Upper lobe of right lung (tissue), 1 donor: Measurements from ENCODE around the gene PRR35. TPM values are rescaled to one million over a fixed set of nuclear protein-coding genes. Genes with fewer than 3 reads are reported as not detected.

Experiments
- ATAC-seq: fragments of 200-7000 bp; cut with Tn5 transposase; one replicate; pipeline ENCODE4 v1.9.1; 2020; ENCODE audit warnings: mild to moderate bottlenecking, moderate library complexity
- DNase-seq: peaks from one replicate; pipeline ENCODE4 v3.0.0-alpha.2; 2020
- H3K27ac ChIP-seq: fragments of 200-600 bp; one replicate; pipeline ENCODE4 v1.8.0; 2022
- H3K27me3 ChIP-seq: fragments of 200-600 bp; one replicate; pipeline ENCODE4 v1.8.0; 2022; ENCODE audit warnings: mild to moderate bottlenecking
- H3K36me3 ChIP-seq: fragments of 200-600 bp; one replicate; pipeline ENCODE4 v1.8.0; 2022
- H3K4me1 ChIP-seq: fragments of 200-600 bp; one replicate; pipeline ENCODE4 v1.8.0; 2022
- H3K4me3 ChIP-seq: fragments of 200-600 bp; one replicate; pipeline ENCODE4 v1.8.0; 2022; ENCODE audit warnings: mild to moderate bottlenecking
- H3K9me3 ChIP-seq: fragments of 200-600 bp; one replicate; pipeline ENCODE4 v1.8.0; 2022
- intact Hi-C: fragments of 100-400 bp; cut with DNase I; formaldehyde crosslinking; loops from one replicate; pipeline ENCODE4 v1.11.0; 2022
- total RNA-seq: library from RNA; stranded (reverse); fragmentation: NEBNext Ultra II Directional; extraction: Animal tissue kit (Norgen Biotek cat#: 25700); gene quantifications from one replicate; pipeline ENCODE4 v1.2.1, GENCODE V29; 2021
- TF ChIP-seq, protein P1 (sequence below): fragments of 200-600 bp; IDR thresholded peaks from one replicate; pipeline ENCODE4 v1.8.0; 2022; ENCODE audit warnings: antibody characterized with exemption
- donor health status: DM: no; HTN: yes; CAD: no; lungs with severe emphysema.

The PRR35 gene
- total RNA-seq, 1 donor from 2014 or later, result not detected

GRCh38 chr16:539901-540530, 20.2 kb upstream of the PRR35 start:
- no peak for DNase-seq
- TF ChIP-seq, protein P1, sequence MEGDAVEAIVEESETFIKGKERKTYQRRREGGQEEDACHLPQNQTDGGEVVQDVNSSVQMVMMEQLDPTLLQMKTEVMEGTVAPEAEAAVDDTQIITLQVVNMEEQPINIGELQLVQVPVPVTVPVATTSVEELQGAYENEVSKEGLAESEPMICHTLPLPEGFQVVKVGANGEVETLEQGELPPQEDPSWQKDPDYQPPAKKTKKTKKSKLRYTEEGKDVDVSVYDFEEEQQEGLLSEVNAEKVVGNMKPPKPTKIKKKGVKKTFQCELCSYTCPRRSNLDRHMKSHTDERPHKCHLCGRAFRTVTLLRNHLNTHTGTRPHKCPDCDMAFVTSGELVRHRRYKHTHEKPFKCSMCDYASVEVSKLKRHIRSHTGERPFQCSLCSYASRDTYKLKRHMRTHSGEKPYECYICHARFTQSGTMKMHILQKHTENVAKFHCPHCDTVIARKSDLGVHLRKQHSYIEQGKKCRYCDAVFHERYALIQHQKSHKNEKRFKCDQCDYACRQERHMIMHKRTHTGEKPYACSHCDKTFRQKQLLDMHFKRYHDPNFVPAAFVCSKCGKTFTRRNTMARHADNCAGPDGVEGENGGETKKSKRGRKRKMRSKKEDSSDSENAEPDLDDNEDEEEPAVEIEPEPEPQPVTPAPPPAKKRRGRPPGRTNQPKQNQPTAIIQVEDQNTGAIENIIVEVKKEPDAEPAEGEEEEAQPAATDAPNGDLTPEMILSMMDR, result no peak
- Histone ChIP-seq H3K36me3 (no peaks in the 10 kb centered on the region), H3K27me3 (no peaks in the 10 kb centered on the region), H3K9me3 (no peaks in the 10 kb centered on the region), H3K27ac (no peak overlapping the region), H3K4me1 (no peaks in the 10 kb centered on the region), H3K4me3 (no peak overlapping the region)
- intact Hi-C loops, result no loop called here
- no peak for ATAC-seq

DNA sequence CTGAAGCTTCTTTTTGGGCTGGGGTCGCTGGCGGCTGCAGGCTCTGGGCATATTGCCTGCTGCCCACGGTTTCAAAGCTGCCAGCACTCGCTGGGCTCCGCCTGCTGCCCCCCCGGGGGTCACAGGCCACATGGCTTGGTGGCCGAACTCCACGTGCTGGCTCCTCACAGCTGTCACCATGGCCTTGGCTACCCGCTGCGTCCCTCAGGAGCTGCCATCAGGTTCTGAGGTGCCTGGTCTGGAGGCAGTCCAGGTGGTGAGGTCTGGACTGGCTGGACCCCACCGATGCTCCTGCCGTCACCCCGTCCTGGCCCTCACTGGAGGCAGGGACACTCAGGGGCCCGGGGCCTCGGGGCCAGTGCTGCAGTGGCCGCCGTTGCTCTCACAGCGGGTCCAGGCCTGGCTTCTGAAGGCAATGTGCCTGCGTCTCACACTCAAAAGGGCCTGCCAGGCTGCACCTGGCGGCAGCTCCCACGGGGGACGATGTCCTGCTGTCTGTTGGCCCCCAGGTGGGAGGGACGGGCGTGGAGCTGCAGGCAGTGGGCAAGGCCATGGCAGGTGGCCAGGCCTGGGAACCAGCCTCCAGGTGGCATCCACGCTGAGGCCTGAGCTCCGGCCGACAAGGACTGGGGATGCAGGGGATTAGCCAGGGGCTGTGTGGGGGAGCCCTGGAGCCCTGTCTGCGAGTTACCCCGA, 19.4 kb upstream of the PRR35 start:
- H3K36me3 ChIP-seq, result no peaks in the 10 kb centered on the region
- no peak overlapping the region for H3K4me3 ChIP-seq
- DNase-seq (no peak), ATAC-seq (no peak)
- TF ChIP-seq, protein P1, result no peak
- H3K27me3 ChIP-seq, result no peaks in the 10 kb centered on the region
- no peaks in the 10 kb centered on the region for H3K9me3 ChIP-seq
- no peak overlapping the region for H3K27ac ChIP-seq
- H3K4me1 ChIP-seq, result no peaks in the 10 kb centered on the region
- intact Hi-C loops, result no loop called here

- no peaks in the 10 kb centered on the region for H3K4me1 ChIP-seq
- H3K27ac ChIP-seq, result no peak overlapping the region
- DNase-seq, result no peak
- H3K27me3 ChIP-seq, result no peaks in the 10 kb centered on the region
- intact Hi-C loops, result no loop called here
- H3K36me3 ChIP-seq, result peaks cover 9% of the 10 kb centered on the region
- TF ChIP-seq, protein P1, result no peak
- ATAC-seq, result no peak
- H3K9me3 ChIP-seq, result no peaks in the 10 kb centered on the region
- no peak overlapping the region for H3K4me3 ChIP-seq
Observed at GRCh38 chr16:543301-544164, 16.7 kb upstream of the PRR35 start.

GRCh38 chr16:544517-544916, 15.7 kb upstream of the PRR35 start:
- intact Hi-C loops, result no loop called here
- peaks cover 13% of the 10 kb centered on the region for H3K36me3 ChIP-seq
- DNase-seq, result no peak

More at GRCh38 chr16:544517-544916, 15.7 kb upstream of the PRR35 start:
- Histone ChIP-seq H3K9me3 (no peaks in the 10 kb centered on the region), H3K27me3 (no peaks in the 10 kb centered on the region), H3K4me1 (no peaks in the 10 kb centered on the region), H3K4me3 (no peak overlapping the region), H3K27ac (no peak overlapping the region)
- TF ChIP-seq, protein P1, result no peak
- ATAC-seq, result no peak
